Nephron (organoid): ENCODE measurements around the gene SUPT6H.

Source experiments
- H3K27ac Mint-ChIP-seq, 3 experiments: 2 replicates each; pipeline ENCODE4 v1.8.0; 2020; ENCODE audit warnings: mixed read lengths in 3 of 3, mild to moderate bottlenecking in 2 of 3, moderate library complexity in 1 of 3
- H3K27me3 Mint-ChIP-seq: 2 replicates; pipeline ENCODE4 v1.8.0; 2021; ENCODE audit warnings: low read depth, mild to moderate bottlenecking, moderate library complexity, mixed read lengths
- H3K36me3 Mint-ChIP-seq: 2 replicates; pipeline ENCODE4 v1.8.0; 2020; ENCODE audit warnings: low read depth, mixed read lengths
- H3K4me1 Mint-ChIP-seq: 2 replicates; pipeline ENCODE4 v1.8.0; 2020; ENCODE audit warnings: mixed read lengths
- H3K4me3 Mint-ChIP-seq, 3 experiments: 2 replicates each; pipeline ENCODE4 v1.8.0; 2020; ENCODE audit warnings: mild to moderate bottlenecking in 3 of 3, mixed read lengths in 3 of 3, moderate library complexity in 2 of 3
- H3K9me3 Mint-ChIP-seq: 2 replicates; pipeline ENCODE4 v1.8.0; 2020; ENCODE audit warnings: mixed read lengths
- CTCF ChIP-seq, 3 experiments: fragments of 200-600 bp; sonication (generic); IDR thresholded peaks; one replicate each; pipeline ENCODE4 v1.5.0; 2021; ENCODE audit warnings: antibody characterized with exemption in 3 of 3; ENCODE audit not compliant: unreplicated experiment in 3 of 3

Gene SUPT6H

GRCh38 chr17:28685366-28685765, 23.4 kb downstream of the SUPT6H start:
- no peaks in the 10 kb centered on the region for H3K4me1 Mint-ChIP-seq

GRCh38 chr17:28686296-28686695, 24.3 kb downstream of the SUPT6H start:
- H3K27ac Mint-ChIP-seq = no peak overlapping the region
- H3K9me3 Mint-ChIP-seq = no peaks in the 10 kb centered on the region
- no peaks in the 10 kb centered on the region for H3K4me1 Mint-ChIP-seq
- no peak for TF ChIP-seq CTCF (IDR thresholded peaks at IDR 0.05; ENCODE audit: unreplicated experiment in 3 of 3)
- no peaks in the 10 kb centered on the region for H3K27me3 Mint-ChIP-seq
- peaks cover 88% of the 10 kb centered on the region for H3K36me3 Mint-ChIP-seq
- no peak overlapping the region for H3K4me3 Mint-ChIP-seq

More at GRCh38 chr17:28685366-28685765, 23.4 kb downstream of the SUPT6H start:
- no peak overlapping the region for H3K27ac Mint-ChIP-seq
- no peak for TF ChIP-seq CTCF (IDR thresholded peaks at IDR 0.05; ENCODE audit: unreplicated experiment in 3 of 3)
- H3K36me3 Mint-ChIP-seq = peaks cover 85% of the 10 kb centered on the region
- no peak overlapping the region for H3K4me3 Mint-ChIP-seq
- H3K9me3 Mint-ChIP-seq = no peaks in the 10 kb centered on the region
- H3K27me3 Mint-ChIP-seq = no peaks in the 10 kb centered on the region

- H3K4me3 Mint-ChIP-seq = no peak overlapping the region
- no peaks in the 10 kb centered on the region for H3K27me3 Mint-ChIP-seq
- TF ChIP-seq CTCF (IDR thresholded peaks at IDR 0.05; ENCODE audit: unreplicated experiment in 3 of 3) = no peak
- H3K4me1 Mint-ChIP-seq = no peaks in the 10 kb centered on the region
- H3K36me3 Mint-ChIP-seq = peaks cover 77% of the 10 kb centered on the region
- no peaks in the 10 kb centered on the region for H3K9me3 Mint-ChIP-seq
- H3K27ac Mint-ChIP-seq = no peak overlapping the region
Observed at GRCh38 chr17:28688481-28688880, 26.5 kb downstream of the SUPT6H start.

GRCh38 chr17:28689011-28689410, 27.0 kb downstream of the SUPT6H start:
- no peaks in the 10 kb centered on the region for H3K4me1 Mint-ChIP-seq
- no peak for TF ChIP-seq CTCF (IDR thresholded peaks at IDR 0.05; ENCODE audit: unreplicated experiment in 3 of 3)
- no peaks in the 10 kb centered on the region for H3K9me3 Mint-ChIP-seq

GRCh38 chr17:28693869-28694268, 31.9 kb downstream of the SUPT6H start:
- Mint-ChIP-seq H3K27me3 (no peaks in the 10 kb centered on the region), H3K4me1 (no peaks in the 10 kb centered on the region), H3K27ac (no peak overlapping the region), H3K9me3 (no peaks in the 10 kb centered on the region), H3K4me3 (no peak overlapping the region), H3K36me3 (peaks cover 82% of the 10 kb centered on the region)
- no peak for TF ChIP-seq CTCF (IDR thresholded peaks at IDR 0.05; ENCODE audit: unreplicated experiment in 3 of 3)

More at GRCh38 chr17:28689011-28689410, 27.0 kb downstream of the SUPT6H start:
- H3K4me3 Mint-ChIP-seq = no peak overlapping the region
- peaks cover 79% of the 10 kb centered on the region for H3K36me3 Mint-ChIP-seq
- H3K27ac Mint-ChIP-seq = no peak overlapping the region
- no peaks in the 10 kb centered on the region for H3K27me3 Mint-ChIP-seq

GRCh38 chr17:28698253-28698941, 36.4 kb downstream of the SUPT6H start:
- H3K4me3 Mint-ChIP-seq = peak overlapping the region in 2 of 3 experiments; percentile 0 to 34
- peak overlapping the region; percentile 90 to 99 (median 94) for H3K27ac Mint-ChIP-seq
- H3K9me3 Mint-ChIP-seq = no peaks in the 10 kb centered on the region
- no peak for TF ChIP-seq CTCF (IDR thresholded peaks at IDR 0.05; ENCODE audit: unreplicated experiment in 3 of 3)
- H3K36me3 Mint-ChIP-seq = peaks cover 81% of the 10 kb centered on the region
- no peaks in the 10 kb centered on the region for H3K4me1 Mint-ChIP-seq
- no peaks in the 10 kb centered on the region for H3K27me3 Mint-ChIP-seq
